Stimulated activated effector memory CD8-positive, alpha-beta T cell treated with anti-CD3 and anti-CD28 coated beads, Interleukin-12 subunit alpha, Interleukin-12 subunit beta, amount 100 ng/mL, for 72 hours (primary cell): ENCODE measurements around the gene CRYBG2.
"Not testable (repeated sequence)": the region's sequence is repeated elsewhere in the genome, so short reads cannot be mapped to it uniquely, and the experiment has no call there.

Source experiments
- ATAC-seq: fragments of 150-1000 bp; cut with Tn5 transposase; 2 replicates; pipeline ENCODE4 v1.10.0; 2021
- DNase-seq, 2 donors: peaks; one replicate each; pipeline ENCODE4 v3.0.0; 2021 to 2022; ENCODE audit warnings: low spot score in 2 of 2
- H3K27ac Mint-ChIP-seq: one replicate; pipeline ENCODE4 v1.8.0; 2022; ENCODE audit warnings: mild to moderate bottlenecking, mixed read lengths
- H3K36me3 Mint-ChIP-seq: one replicate; pipeline ENCODE4 v1.8.0; 2022; ENCODE audit warnings: mild to moderate bottlenecking, mixed read lengths
- H3K4me1 Mint-ChIP-seq: one replicate; pipeline ENCODE4 v1.8.0; 2022; ENCODE audit warnings: mixed read lengths
- H3K4me3 Mint-ChIP-seq: one replicate; pipeline ENCODE4 v1.8.0; 2022; ENCODE audit warnings: mild to moderate bottlenecking, mixed read lengths
- H3K9me3 Mint-ChIP-seq: one replicate; pipeline ENCODE4 v1.8.0; 2022; ENCODE audit warnings: mixed read lengths

The CRYBG2 gene

DNA sequence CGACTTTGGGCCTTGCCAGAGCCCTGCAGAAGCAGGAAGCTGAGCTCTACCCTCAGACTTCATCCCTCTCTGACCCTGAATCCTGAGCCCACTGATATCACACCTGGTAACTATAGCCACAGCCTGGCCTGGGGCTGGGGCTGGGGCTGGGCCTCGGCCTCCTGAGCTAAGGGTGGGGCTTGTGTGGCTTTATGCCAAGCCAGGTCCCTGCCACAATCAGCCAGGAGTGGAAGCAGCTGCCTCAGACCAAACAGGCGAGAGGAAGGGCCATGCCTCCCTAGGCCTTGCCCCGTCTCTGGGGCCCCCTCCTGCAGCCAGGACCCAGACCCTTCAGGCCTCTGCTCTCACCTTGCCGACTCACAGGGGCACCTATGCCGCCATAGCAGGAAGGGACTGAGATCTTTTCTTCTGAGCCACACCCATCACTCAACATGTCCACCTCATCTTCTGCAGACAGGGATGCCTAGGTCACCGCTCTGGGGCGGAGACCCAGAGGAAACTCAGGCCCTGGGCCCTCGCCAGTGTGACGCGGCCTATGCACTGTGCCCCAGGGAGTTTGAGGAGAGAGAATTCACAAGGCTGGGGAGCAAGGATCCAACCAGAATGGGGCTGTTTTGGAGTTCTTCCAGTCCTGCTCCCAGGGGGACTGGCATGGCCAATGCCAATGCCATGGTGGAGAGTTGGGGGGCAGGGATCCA is 53.2 kb downstream of the CRYBG2 start:
- Mint-ChIP-seq H3K9me3 (no peaks in the 10 kb centered on the region), H3K4me1 (peaks cover 23% of the 10 kb centered on the region), H3K4me3 (no peak overlapping the region), H3K36me3 (no peaks in the 10 kb centered on the region), H3K27ac (peak overlapping the region; percentile 87)
- ATAC-seq (no peak), DNase-seq (no peak)

DNA sequence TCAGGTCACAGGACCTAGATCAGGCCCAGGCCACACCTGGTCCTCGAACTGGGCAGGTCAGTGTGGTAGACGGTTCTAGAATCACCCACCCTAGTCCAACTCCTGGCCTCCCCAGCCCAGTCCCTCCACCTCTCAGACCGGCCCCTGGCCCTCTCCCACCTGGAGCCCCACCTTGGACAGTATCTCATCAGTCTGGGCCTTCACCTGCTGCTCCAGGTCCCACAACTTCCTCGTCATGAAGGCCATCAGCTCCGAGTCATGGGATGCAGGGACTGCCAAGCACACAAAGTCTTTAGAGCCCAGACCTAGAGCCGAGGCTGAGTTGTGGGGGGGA is 56.2 kb downstream of the CRYBG2 start:
- Mint-ChIP-seq H3K27ac (no peak overlapping the region), H3K4me1 (peaks cover 24% of the 10 kb centered on the region), H3K4me3 (no peak overlapping the region), H3K36me3 (no peaks in the 10 kb centered on the region), H3K9me3 (no peaks in the 10 kb centered on the region)
- ATAC-seq, result no peak
- DNase-seq, result no peak

DNA sequence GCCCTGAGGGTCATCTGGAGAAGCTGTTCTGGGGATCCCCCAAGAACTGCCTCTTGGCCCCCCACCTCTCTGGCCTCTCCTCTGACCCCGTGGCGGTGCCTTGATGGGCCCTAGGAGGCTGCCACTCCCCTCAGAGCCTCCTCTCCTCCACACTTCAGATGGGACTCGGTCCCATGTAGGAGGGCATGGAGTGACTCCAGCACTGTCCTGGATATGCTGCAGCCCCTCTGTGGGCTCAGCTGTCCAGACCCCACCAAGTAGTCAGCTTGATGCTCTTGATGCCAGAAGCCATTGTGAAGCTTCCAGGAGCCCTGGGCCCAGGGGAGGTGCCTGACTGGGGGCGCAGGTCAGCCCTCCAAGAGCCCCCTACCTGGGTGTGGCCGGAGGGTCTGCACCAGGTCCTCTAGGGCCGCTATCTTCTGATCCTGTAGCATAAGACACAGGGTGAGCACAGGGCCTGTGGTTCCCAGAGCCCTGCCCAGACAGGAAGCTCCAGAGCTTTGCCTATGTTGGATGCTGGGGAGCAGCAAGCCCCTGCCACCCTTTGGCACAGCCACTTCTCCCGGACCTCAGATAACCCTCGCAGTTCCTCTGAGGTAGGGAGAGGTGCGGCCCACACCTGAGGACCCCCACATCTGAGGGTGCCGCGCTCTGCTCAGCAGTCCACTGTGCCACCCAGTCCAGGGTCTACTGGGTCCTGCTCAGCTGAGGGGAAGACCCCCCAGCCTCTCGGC is 56.7 kb downstream of the CRYBG2 start:
- no peak overlapping the region for H3K4me3 Mint-ChIP-seq
- H3K27ac Mint-ChIP-seq, result peak overlapping the region; percentile 71
- peaks cover 27% of the 10 kb centered on the region for H3K4me1 Mint-ChIP-seq
- DNase-seq (no peak), ATAC-seq (no peak)
- peaks cover 4% of the 10 kb centered on the region for H3K36me3 Mint-ChIP-seq
- H3K9me3 Mint-ChIP-seq, result no peaks in the 10 kb centered on the region

DNA sequence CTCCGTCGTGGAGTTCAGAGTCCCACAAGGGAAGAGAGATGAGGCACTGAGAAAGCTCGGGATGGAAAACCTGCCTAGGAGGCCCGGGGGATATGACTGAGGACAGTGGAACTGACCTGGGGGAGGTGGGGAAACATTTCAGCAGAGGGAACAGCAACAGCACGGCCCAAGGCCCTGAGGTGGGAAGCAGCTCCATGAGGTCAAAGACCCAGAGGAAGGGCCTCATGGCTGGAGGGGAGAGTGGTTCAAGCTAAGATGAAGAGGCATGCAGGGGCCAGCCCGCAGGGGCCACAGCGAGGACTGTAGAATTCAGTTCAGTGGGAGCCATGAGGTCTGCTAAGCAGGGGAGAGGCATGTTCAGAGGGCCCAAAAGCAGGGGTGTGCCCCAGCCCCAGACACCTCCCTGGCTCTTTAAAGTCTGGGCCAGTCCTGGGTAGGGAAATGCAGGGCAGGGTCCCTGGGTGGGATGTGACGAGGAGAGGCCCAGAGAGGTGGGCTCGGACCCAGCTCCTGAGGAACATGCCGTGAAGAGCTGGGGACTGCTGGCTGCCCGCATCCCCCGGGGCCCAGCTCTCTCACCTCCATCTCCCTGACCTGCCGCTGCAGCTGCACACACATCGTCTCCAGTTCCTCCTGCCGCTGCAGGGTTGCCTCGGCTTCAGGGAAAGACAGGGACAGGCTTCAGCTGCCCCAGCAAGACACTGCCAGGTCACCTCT is 57.4 kb downstream of the CRYBG2 start:
- ATAC-seq (no peak), DNase-seq (no peak)
- no peak overlapping the region for H3K4me3 Mint-ChIP-seq
- peaks cover 34% of the 10 kb centered on the region for H3K4me1 Mint-ChIP-seq
- H3K36me3 Mint-ChIP-seq, result peaks cover 10% of the 10 kb centered on the region
- no peaks in the 10 kb centered on the region for H3K9me3 Mint-ChIP-seq
- peak overlapping the region; percentile 71 for H3K27ac Mint-ChIP-seq

DNA sequence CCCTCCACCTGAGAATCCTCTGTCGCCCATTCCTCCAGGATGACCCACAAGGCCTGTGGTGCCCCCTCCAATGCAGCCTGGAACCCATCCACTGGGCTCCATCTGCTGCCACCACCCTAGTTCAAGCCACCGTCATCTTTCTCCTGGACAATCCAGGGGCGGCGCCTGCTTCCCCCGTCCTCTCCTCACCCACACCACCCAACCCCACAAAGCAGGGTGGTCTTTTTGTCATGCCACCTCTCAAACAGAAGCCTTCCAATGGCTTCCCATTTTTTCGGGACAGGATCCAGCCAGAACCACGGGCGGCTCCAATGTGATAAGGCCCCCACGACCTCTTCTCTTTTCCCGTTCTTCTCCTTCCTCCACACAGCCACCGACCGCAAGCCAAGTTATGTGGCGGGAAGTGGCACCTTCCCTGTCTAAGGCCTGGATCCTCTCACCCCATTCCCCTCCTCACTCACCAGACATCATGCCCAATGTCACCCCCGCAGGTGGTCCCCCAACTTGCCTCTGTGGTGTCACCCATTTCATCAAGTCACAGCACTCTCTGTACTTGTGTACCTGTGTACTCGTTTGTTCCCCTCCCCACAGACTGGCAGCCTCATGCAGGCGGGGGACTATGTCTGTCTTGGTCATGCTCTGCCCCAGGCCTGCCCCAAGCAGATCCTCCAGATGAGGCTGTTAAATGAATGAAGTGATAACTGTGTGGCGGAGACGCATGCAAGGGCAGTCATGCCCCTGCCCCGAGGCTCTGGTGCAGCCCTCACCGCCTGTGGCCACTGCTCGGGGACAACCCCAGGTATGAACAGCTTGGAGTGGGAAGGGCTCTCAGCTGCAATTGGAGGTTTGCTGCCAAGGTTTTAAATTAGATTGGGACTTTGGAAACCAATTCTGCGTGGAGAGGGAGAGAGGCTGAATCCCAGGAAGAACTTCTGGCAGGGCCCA is 58.5 kb downstream of the CRYBG2 start:
- H3K4me3 Mint-ChIP-seq, result no peak overlapping the region
- no peak for ATAC-seq
- peaks cover 37% of the 10 kb centered on the region for H3K4me1 Mint-ChIP-seq
- no peaks in the 10 kb centered on the region for H3K9me3 Mint-ChIP-seq
- DNase-seq, result no peak
- peaks cover 12% of the 10 kb centered on the region for H3K36me3 Mint-ChIP-seq
- H3K27ac Mint-ChIP-seq, result peak overlapping the region; percentile 71

DNA sequence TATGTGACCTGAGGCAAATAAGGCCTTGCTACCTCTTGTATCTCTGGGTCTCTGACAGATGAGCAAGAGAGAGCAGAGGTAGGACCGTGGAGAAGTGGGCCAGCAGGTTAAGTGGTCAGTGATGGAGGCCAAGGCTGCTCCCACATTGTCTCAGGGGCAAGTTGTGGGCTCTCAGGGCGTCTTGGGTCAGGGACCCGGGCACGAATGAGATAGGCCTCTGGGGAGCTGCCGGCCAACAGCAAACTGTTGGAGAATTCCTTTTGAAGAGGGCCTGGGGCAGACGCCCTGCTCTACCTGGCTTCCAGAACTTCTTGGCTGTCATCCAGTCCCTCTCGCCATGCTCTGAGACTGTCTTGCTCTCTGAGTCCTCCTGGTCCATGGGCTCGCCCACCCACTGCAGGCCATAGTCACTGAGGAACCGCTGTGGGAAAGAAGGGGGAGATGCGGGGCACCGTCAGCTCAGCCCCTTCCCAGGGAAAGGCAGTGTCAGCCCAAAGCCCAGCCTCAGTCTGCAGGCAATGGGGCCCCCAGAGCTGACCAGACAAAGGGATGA is 59.9 kb downstream of the CRYBG2 start:
- Mint-ChIP-seq H3K27ac (no peak overlapping the region), H3K4me3 (no peak overlapping the region), H3K9me3 (no peaks in the 10 kb centered on the region), H3K36me3 (peaks cover 27% of the 10 kb centered on the region), H3K4me1 (peaks cover 47% of the 10 kb centered on the region)
- ATAC-seq (no peak), DNase-seq (no peak)

DNA sequence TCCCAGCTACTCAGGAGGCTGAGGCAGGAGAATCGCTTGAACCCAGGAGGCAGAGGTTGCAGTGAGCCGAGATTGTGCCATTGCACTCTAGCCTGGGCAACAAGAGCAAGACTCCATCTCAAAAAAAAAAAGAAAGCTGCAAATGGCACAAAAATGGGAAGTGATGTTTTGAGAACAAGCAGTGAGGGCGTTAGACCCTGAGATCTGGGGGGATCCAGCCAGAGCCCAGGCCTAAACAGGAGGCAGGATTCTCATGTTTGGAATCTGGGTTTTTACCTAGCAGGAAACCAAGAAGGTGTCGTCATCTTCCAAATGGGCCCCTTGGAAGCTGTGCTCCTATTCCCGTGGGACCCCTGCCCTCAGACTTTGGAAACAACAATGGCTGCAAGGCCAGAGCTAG is 61.2 kb downstream of the CRYBG2 start:
- Mint-ChIP-seq H3K4me1 (peaks cover 60% of the 10 kb centered on the region), H3K36me3 (peaks cover 33% of the 10 kb centered on the region), H3K27ac (peak overlapping the region; percentile 93)
- not testable (repeated sequence) for DNase-seq, H3K4me3 Mint-ChIP-seq, ATAC-seq, H3K9me3 Mint-ChIP-seq

DNA sequence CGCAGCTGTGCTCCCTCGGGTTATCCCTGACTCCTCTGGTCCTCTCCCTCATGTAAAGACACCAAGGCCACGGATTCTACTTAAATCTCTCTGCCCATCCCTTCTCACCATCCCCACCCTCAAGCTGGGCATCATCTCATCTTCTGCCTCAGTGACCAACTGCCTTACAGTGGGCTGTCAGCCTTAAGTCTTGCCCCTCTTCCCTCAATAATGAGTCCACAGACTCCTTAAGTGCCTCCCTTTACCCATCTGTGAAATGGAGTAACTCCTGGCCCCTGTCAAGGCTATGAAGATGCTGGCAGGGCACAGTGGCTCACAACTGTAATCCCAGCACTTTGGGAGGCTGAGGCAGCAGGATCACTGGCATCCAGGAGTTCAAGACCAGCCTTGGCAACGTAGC is 62.0 kb downstream of the CRYBG2 start:
- no peak overlapping the region for H3K4me3 Mint-ChIP-seq
- peaks cover 68% of the 10 kb centered on the region for H3K4me1 Mint-ChIP-seq
- ATAC-seq (no peak), DNase-seq (no peak)
- peaks cover 33% of the 10 kb centered on the region for H3K36me3 Mint-ChIP-seq
- H3K27ac Mint-ChIP-seq, result peak overlapping the region; percentile 93
- no peaks in the 10 kb centered on the region for H3K9me3 Mint-ChIP-seq

DNA sequence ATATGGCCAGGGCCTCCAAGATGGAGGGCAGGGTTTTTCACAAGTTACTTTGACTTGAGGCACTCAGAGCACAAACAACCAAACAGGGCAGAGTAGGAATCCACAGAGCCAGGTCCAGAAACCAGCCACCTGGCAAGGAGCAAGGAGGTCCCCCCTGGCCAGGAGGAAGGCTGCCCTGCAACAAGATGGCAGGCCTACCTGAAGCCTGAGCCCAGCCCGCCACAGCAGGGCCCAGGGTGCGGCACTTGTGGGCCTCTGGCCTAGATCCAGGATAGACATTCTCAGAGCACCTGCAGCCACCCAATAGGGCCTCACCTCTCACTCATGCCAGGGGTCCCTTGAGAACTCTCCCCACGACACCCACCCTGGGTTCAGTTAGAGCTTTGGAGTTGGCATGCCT is 62.5 kb downstream of the CRYBG2 start:
- Mint-ChIP-seq H3K36me3 (peaks cover 33% of the 10 kb centered on the region), H3K9me3 (no peaks in the 10 kb centered on the region), H3K4me1 (peaks cover 71% of the 10 kb centered on the region), H3K4me3 (no peak overlapping the region), H3K27ac (peak overlapping the region; percentile 93)
- DNase-seq (no peak), ATAC-seq (no peak)

DNA sequence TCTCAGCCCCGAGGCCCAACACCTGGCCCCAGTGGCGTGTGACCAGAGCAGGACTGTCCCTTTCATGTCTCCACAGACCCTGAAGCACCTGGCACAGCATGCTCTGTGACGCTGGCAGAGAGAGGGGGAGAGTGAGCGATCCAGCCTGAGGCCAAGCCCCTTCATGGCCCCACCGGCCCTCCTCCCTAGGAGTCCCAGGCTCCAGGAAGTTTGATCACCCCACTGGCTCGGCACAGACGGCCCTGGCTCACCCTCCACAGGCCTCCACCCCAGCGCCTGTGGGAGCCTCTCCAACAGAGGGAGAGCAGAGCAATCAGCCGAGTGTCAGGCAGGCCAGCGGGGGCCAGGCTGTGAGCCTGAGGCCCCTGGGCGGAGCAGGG is 63.1 kb downstream of the CRYBG2 start:
- H3K9me3 Mint-ChIP-seq, result no peaks in the 10 kb centered on the region
- ATAC-seq (no peak), DNase-seq (no peak)
- peaks cover 71% of the 10 kb centered on the region for H3K4me1 Mint-ChIP-seq
- H3K4me3 Mint-ChIP-seq, result no peak overlapping the region
- H3K27ac Mint-ChIP-seq, result peak overlapping the region; percentile 93
- peaks cover 33% of the 10 kb centered on the region for H3K36me3 Mint-ChIP-seq

DNA sequence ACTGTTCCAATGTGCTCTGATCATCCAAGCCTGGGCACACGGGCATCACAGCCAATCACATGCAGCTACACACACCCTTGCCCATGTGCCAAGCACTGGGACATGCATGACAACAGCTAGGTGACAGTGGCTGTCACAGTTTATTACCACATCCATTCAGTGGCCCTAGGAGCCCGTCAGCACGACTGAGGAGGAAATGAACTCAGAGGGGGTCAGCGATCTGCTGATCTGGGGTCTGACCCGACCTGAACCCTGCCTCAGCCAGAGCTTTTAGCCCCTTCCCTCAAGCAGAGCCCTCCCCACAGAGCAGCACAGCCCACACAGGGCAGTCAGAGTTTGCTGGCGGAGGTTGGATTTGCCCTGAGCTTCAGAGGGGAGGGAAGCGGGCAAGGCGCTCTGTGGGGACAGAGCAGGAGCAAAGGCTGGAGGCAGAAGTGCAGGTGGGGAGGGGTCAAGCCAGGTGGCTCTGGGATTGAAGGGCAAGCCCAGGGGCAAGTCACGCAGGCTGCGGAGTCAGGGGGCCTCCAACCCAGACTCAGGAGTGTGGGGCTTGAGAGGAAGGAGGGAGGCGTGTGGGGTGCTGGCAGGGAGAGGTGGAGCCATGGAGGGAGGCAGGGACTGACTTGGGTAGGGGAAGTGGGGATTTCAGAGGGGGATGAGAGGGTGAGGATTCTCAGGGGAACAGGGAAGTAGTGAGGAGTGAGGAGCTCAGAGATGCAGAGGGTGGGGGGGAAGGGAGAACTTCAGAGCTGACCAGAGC is 63.6 kb downstream of the CRYBG2 start:
- peaks cover 33% of the 10 kb centered on the region for H3K36me3 Mint-ChIP-seq
- peak overlapping the region; percentile 93 for H3K27ac Mint-ChIP-seq

DNA sequence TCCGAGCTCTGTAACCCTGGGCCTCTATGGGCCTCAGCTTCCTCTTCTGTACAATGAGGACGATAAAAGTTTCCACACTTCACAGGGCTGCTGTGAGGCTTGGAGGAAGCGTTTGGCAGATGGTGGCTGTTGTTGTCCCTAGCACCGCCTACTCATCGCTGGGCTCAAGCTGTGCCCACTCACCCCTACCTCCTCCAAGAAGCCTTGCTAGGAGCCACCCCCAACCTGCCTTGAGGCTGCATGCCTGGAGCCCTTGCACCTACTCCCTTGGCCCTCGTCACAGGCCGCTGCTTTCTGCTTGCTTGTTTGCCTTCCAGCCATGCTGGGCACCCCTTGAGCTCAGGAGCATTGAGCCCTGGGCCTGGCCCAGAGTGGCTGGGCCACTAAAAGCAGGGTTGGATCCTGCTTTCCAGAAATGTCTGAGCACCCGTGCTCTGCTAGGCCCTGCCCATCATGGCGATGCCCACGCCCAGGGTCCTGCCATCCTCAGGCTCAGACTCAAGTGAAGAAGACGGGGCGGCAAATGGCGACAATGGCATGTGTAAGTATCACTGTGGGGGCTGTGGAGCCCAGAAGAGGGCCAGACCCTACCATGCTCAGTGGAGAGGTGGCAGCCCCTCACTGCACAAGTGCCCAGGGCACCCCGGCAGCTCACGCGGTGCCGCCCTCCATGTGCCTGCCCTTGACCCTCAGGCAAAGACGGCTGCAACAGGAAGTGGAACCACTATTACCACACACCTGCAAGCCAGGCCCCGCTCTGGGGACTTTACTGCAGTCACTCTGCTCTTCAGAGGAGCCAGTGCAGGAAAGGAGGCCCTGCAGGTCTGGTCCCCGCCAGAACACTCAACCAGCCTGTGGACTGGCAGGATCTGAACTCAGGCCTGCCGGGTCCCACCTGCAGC is 64.5 kb downstream of the CRYBG2 start:
- peaks cover 42% of the 10 kb centered on the region for H3K36me3 Mint-ChIP-seq
- peak overlapping the region; percentile 76 for H3K4me3 Mint-ChIP-seq
- peaks cover 79% of the 10 kb centered on the region for H3K4me1 Mint-ChIP-seq
- peak in 1 of 2 donors; percentile 68 for DNase-seq
- no peaks in the 10 kb centered on the region for H3K9me3 Mint-ChIP-seq
- H3K27ac Mint-ChIP-seq, result peak overlapping the region; percentile 93
- peak; percentile 2 for ATAC-seq

More for the DNA sequence above, 63.6 kb downstream of the CRYBG2 start:
- peak overlapping the region; percentile 76 for H3K4me3 Mint-ChIP-seq
- peaks cover 71% of the 10 kb centered on the region for H3K4me1 Mint-ChIP-seq
- ATAC-seq (peak; percentile 31), DNase-seq (no peak)
- H3K9me3 Mint-ChIP-seq, result no peaks in the 10 kb centered on the region

DNA sequence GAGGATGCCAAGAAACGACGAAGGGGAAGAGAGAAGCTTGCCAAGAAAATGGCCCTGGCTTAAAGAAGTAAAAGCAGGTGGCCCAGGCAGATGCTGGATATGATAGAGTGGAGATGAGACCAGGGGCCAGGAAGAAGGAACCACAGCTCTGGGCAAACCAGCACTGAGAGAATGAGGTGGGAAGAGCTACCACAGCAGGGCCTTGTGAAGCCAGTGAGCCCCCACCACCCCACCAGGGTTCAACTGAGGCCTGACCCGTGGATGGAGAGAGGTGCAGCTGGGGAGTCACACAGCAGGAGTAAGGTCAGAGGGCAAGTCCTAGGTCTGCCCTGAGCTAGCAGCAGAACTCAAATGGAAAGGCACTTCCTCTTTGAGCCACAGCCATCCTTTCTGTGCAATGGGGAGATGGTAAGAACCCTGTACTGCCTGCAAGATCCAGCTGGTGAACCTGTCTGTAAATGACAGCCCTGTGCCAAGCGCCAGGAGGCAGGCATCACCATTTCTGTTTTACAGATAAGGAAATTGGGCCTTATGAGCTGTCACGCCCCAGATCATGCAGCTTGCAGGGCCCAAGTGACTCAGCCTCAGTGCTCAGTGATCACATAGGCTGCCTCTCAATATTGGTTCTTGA is 65.5 kb downstream of the CRYBG2 start:
- DNase-seq, result peak in 1 of 2 donors; percentile 75
- peak overlapping the region; percentile 93 for H3K27ac Mint-ChIP-seq

More for the DNA sequence above, 65.5 kb downstream of the CRYBG2 start:
- ATAC-seq, result peak; percentile 71
- H3K4me3 Mint-ChIP-seq, result peak overlapping the region; percentile 76
- peaks cover 88% of the 10 kb centered on the region for H3K4me1 Mint-ChIP-seq
- H3K36me3 Mint-ChIP-seq, result peaks cover 49% of the 10 kb centered on the region
- H3K9me3 Mint-ChIP-seq, result no peaks in the 10 kb centered on the region
